Activated T-helper 9 cell treated with anti-CD3 and anti-CD28 coated beads, Interleukin-2, amount 50 U/mL, for 16 hours (primary cell): ENCODE measurements around the gene ADAMTS14.
"Not testable (repeated sequence)": the region's sequence is repeated elsewhere in the genome, so short reads cannot be mapped to it uniquely, and the experiment has no call there.

Experiments
- DNase-seq: peaks from one replicate; pipeline ENCODE4 v3.0.0-alpha.2; 2020; ENCODE audit warnings: low read depth

Gene ADAMTS14, protein sequence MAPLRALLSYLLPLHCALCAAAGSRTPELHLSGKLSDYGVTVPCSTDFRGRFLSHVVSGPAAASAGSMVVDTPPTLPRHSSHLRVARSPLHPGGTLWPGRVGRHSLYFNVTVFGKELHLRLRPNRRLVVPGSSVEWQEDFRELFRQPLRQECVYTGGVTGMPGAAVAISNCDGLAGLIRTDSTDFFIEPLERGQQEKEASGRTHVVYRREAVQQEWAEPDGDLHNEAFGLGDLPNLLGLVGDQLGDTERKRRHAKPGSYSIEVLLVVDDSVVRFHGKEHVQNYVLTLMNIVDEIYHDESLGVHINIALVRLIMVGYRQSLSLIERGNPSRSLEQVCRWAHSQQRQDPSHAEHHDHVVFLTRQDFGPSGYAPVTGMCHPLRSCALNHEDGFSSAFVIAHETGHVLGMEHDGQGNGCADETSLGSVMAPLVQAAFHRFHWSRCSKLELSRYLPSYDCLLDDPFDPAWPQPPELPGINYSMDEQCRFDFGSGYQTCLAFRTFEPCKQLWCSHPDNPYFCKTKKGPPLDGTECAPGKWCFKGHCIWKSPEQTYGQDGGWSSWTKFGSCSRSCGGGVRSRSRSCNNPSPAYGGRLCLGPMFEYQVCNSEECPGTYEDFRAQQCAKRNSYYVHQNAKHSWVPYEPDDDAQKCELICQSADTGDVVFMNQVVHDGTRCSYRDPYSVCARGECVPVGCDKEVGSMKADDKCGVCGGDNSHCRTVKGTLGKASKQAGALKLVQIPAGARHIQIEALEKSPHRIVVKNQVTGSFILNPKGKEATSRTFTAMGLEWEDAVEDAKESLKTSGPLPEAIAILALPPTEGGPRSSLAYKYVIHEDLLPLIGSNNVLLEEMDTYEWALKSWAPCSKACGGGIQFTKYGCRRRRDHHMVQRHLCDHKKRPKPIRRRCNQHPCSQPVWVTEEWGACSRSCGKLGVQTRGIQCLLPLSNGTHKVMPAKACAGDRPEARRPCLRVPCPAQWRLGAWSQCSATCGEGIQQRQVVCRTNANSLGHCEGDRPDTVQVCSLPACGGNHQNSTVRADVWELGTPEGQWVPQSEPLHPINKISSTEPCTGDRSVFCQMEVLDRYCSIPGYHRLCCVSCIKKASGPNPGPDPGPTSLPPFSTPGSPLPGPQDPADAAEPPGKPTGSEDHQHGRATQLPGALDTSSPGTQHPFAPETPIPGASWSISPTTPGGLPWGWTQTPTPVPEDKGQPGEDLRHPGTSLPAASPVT

DNA sequence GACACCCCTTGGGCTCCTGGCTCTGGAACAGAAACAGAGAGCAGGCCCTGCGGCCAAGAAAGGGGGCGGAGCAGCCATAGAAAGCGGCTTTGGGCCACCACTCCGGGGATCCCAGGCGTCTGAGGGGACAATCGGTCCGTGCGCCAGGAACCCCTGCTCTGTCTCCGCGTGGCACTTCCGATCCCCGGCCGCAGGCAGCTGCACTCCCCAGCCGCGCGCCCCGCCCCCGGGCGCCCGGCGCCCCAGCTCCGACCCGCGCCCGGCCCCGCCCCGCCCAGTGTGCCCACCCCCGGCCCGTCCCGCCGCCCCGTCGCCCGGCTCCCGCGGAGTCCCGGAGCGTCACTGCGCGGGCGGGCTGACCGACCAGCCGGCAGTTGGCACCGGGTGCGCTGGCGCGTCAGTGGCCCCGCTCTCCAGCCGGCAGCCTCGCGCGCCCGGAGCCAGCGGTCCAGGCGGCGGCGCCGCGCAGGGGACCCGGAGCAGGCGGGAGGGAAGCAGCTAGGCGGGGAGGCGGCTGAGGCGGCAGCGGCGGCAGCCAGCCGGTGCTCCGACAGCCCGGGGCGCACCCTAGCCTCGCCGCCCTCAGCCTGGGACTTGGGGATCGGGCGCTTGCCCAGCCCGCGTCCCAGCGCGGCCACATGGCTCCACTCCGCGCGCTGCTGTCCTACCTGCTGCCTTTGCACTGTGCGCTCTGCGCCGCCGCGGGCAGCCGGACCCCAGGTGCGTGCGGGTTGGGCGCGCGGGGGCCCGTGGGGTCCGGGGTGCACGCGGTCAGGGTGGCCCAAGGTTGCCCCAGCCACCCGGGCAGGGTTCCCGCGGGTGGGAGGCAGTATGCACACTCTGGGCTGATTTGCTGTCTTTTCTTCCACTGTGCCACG, at the start of gene ADAMTS14:
TSS of gene ADAMTS14 (plus strand) at position 342 of the 878 bp plus-strand sequence. CDS start at position 639, 297 bp downstream.
- no peak for DNase-seq

DNA sequence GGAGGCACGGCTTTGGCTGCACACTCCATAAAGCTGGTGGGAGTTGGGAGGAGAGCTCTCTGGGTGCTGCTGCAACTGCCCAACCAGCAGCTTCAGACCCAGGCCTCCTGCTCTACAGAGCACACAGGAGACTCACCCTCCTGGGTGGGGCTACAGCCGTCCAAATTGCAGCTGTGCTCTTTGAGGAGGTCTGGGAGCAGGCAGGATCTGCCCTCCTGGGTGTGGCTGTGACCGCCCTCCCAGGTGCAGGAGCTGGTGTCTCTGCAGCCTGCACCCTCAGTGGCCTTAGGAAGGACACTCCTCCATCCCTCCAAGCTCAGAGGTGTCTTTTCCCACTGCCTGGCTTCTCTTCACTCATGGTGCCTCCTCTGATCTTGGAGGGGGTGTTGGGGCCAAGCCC, 49.8 kb upstream of the ADAMTS14 start:
- DNase-seq: no peak

DNA sequence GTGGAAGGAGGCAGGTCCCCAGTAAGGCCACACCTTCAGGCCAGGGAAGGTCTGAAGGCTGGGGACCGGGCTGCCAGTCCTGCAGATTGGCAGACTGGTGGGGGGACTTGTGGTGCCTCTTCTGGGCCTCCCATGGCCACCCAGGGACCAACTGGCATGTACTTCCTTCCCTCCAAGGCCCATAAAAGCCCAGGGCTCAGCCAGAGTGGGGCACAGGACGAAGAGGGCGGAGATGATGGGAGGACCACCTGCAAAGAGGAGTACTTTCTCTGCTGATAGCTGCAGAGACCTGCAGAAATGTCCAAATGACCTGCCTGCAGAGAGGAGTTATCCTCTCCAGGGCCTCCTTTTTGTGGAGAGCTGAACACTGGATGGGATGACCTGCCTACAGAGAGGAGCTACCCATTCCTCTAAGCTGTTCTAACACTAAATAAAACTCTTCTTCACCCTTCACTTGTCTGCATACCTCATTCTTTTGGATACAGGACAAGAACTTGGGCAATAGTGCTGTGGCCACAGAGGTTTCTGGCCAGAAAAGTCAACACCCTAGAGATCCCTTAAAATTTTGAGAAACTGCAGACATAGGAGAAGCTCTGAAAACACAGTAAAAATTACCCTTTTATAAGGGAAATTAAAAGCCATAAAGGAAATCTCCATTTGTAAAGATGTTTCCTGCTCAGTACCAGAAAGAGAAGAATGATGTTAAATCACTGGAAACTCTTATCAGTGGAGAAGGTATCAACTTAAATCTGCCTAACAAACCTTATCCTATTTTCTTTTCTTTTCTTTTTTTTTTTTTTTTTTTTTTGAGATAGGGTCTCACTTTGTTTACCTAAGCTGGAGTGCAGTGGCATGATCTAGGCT, 49.1 kb upstream of the ADAMTS14 start:
- no peak for DNase-seq

DNA sequence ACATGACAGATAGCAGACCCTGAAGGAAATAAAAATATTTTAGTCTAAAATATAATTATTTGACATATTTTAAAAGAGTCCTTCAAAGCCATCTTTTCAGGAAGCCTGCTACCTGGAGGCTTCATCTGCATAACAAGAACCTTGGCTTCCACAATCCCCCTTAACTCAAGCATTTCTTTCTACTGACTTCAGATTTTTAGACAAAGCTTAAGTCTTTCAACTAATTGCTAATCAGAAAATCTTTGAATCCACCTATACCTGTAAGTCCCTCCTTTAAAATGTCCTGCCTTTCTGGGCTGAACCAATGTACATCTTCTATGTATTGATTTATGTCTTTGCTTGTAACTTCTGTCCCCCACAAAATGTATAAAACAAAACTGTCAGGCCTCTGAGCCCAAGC, 46.2 kb upstream of the ADAMTS14 start:
- no peak for DNase-seq

DNA sequence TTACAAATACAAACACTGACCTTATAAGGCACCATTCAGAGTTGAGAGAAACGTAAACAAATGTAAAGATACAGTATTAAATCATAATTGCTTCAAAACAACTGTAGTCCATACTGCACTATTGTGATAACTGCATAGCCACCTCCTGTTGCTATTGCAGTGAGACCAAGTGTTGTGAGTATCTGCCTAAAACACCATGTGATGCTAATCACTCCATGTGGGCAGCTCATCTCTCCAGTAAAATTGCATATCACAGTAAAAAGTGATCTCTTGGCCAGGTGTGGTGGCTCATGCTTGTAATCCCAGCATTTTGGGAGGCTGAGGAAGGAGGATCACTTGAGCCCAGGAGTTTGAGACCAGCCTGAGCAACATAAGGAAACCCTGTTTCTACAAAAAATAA, 43.0 kb upstream of the ADAMTS14 start:
- DNase-seq: no peak

DNA sequence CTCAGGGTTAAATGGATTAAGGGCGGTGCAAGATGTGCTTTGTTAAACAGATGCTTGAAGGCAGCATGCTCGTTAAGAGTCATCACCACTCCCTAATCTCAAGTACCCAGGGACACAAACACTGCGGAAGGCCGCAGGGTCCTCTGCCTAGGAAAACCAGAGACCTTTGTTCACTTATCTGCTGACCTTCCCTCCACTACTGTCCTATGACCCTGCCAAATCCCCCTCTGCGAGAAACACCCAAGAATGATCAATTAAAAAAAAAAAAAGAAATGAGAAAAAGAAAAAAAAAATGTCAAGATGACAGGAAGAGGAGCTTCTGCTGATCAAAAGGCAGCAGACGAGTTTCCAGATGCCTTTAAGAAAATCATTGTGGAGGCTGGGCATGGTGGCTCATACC, 40.6 kb upstream of the ADAMTS14 start:
- not testable (repeated sequence) for DNase-seq

DNA sequence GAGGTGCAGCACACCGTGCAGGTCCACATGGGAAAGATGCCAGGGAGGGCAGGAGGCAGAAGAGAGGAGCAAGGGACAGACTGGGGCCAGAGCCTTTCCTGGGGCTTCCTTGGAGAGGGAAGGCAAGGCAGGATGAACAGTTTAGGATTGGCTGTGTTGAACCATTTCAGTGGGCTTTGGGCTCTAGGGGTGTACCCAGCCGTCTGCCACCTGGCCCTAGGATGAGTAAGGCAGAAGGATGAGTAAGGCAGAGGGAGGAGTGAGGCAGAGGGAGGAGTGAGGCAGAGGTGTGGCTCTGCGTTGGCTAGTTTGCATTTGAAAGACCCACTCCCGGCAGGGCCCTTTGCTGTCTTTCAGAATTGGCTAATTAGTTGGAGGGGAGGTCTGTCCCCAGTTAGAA, 38.3 kb upstream of the ADAMTS14 start:
- no peak for DNase-seq

DNA sequence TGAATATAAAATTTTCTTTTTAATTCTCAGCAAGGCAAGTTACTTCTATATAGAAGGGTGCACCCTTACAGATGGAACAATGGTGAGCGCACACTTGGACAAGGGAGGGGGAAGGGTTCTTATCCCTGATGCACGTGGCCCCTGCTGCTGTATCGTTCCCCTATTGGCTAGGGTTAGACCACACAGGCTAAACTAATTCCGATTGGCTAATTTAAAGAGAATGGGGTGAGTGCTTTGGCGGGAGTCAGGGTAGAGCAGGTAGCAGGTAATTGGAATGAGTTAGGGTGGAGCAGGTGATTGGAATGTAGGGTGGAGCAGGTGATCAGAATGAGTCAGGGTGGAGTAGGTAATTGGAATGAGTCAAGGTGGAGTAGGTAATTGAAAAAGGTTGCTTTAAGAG, 37.8 kb upstream of the ADAMTS14 start:
- DNase-seq: not testable (repeated sequence)

DNA sequence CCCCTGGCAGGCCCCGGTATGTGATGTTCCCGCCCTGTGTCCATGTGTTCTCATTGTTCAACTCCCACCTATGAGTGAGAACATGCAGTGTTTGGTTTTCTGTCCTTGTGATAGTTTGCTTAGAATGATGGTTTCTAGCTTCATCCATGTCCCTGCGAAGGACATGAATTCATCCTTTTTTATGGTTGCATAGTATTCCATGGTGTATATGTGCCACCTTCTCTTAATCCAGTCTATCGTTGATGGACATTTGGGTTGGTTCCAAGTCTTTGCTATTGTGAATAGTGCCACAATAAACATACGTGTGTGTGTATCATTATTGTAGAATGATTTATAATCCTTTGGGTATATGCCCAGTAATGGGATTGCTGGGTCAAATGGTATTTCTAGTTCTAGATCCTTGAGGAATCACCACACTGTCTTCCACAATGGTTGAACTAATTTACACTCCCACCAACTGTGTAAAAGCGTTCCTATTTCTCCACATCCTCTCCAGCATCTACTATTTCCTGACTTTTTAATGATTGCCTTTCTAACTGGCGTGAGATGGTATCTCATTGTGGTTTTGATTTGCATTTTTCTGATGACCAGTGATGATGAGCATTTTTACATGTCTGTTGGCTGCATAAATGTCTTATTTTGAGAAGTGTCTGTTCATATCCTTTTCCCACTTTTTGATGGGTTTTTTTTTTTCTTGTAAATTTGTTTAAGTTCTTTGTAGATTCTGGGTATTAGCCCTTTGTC, 32.5 kb upstream of the ADAMTS14 start:
- DNase-seq: not testable (repeated sequence)

DNA sequence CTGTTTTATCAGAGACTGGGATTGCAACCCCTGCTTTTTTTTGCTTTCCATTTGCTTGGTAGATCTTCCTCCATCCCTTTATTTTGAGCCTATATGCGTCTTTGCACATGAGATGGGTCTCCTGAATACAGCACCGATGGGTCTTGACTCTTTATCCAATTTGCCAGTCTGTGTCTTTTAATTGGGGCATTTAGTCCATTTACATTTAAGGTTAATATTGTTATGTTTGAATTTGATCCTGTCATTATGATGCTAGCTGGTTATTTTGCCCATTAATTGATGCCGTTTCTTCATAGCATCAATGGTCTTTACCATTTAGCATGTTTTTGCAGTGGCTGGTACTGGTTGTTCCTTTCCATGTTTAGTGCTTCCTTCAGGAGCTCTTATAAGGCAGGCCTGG, 29.0 kb upstream of the ADAMTS14 start:
- DNase-seq: not testable (repeated sequence)

DNA sequence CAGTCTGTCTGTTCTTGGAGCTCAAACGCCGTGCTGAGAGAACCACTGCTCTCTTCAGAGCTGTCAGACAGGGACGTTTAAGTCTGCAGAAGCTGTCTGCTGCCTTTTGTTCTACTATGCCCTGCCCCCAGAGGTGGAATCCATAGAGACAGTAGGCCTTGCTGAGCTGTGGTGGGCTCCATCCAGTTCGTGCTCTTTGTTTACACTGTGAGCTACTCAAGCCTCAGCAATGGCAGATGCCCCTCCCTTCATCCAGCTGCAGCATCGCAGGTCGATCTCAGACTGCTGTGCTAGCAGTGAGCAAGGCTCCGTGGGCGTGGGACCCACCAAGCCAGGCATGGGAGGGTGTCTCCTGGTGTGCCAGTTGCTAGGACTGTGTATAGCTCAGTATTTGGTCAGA, 27.3 kb upstream of the ADAMTS14 start:
- DNase-seq: not testable (repeated sequence)

DNA sequence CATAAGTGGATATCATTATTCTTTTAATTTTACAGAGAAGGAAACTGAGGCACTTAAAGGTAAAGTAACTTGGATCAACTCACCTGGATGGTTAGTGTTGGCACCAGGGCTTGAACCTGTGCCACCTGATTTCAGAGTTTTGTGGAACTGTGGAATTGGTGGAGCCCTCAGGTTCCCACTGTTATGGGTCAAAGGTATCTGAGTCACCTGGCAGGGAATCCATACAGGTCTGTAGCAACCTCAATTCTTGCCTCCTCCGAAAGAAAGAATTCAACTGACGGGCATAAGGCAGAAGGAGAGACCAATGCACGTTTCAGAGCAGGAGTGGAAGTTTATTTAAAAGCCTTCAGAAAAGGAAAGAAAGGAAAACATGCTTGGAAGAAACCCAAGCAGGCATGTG, 25.2 kb upstream of the ADAMTS14 start:
- no peak for DNase-seq

DNA sequence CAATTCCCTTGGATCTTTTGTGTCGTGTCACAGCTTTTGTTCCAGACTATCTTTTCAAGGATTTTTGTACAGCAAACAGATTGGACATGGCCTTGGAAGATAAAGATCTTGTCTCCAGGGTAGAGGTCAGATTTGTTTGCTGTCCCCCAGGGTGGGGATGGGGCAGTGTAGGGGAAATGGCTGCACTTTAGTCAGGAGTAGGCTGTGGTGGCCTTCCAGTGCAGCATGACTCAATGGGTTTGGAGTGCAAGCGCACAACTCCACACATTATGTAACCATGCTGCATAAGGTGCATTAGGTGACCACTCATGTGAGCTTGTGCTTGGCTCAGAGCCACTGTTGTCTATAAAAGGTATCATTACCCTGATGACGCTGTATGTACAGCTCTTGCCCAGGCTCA, 23.9 kb upstream of the ADAMTS14 start:
- no peak for DNase-seq

DNA sequence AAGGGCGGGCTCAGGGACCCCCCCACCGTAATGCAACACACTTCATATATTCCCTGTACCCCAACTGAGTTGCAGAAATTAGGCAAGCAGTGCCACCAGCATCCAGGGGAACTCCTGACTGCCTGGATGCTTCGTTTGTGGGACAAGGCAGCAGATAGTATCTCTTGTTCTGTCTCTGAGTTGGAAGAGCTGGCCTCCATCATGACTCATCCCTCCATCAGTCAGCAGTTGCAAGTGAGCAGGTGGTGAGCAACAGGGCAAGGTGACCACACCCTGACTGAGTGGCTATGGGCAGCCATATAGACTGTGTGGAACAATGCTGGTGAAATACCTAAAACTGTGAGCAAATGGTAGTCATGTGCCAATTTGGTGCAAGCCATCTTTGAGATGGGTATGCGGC, 22.8 kb upstream of the ADAMTS14 start:
- no peak for DNase-seq

DNA sequence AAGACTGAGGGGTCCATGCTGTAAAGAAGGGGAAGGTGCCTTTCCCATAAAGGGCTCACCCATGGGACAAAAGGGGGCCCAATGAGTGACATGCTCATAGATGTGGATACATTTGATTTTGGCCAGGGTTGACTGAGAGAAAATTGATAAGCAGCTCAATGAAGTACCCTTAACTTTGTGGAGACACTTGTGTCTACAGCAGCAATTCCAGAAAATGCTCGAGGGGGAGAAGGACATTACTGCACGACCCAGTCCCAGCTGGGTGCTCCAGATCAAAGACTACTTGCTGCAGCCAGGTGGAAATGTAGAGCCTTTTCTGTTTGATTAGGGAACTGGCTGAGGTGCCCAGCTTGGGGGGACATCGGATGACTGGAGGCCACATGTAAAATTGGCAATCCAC, 22.2 kb upstream of the ADAMTS14 start:
- no peak for DNase-seq

DNA sequence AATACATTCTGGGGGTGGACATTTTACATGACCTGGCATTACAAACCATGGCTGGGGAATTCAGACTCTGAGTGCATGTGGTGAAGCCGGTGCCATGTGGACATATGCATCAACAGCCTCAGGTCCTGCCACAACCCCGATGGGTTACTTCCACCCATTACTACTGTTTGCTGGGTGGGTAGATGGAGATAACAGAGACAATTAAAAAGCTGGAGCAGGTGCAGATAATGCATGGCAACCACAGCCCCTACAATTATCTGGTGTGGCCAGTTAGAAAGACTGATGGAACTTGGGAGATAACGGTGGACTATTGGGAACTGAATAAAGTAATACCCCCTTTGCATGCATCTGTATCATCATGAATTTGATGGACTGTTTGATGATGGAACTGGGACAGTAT, 21.6 kb upstream of the ADAMTS14 start:
- DNase-seq: no peak

DNA sequence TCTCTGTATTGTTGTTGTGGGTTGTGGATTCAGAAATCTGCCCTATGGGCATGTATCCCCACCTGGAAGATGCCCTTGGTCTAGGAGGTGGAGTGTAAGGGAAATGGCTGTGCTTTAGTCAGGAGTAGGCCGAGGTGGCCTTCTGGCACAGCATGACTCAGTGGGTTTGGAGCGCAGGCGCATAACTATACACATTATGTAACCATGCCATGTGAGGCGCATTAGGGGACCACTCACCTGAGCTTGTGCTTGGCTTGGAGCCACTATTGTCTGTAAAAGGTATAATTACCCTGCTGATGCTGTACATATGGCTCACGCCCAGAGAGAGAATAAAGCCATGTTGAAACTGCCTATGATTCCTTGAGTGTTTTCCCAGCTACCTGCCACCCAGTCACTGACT, 20.6 kb upstream of the ADAMTS14 start:
- DNase-seq: no peak

DNA sequence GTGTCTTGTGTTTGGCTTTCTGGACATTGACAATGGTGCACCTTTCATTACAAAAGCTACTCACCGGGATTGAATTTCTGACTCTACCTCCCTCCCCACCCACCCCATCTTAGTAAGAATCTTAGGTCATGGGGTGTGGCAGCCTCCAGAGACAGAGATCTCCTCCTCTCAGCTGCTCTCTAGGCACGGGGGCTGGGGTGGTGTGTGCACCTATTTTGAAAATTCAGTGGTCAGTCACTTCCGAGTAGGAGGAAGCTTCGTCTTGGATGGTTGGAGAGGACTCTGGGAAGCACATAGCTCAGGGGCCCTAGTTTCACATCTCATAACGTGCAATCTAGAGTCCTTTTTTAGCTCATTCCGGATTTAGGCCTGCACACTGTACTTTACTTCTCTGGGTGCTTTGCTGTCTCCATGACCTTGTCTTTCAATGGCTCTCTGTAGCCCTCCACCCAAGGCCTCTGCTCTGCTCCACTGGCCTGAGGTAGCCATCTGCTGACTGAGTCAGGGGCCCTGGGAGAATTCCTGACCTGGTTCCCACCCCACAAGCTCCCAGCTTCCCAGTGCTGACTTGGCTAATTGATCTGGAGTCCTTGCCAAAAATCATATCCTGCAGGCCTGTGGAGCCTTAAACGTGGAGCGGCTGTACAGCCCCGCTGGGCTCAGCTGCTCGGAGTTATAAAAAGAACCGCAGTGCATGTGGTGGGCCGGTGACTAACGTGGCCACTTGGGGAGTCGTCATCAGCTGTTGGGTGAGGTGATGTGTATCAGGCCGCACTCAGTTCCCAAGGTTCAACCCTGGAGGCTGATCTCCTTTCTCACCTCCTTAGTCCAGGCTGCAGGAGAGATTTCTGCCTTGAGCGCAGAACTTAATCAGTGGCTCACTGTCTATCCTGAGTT, 19.3 kb upstream of the ADAMTS14 start:
- DNase-seq: no peak

DNA sequence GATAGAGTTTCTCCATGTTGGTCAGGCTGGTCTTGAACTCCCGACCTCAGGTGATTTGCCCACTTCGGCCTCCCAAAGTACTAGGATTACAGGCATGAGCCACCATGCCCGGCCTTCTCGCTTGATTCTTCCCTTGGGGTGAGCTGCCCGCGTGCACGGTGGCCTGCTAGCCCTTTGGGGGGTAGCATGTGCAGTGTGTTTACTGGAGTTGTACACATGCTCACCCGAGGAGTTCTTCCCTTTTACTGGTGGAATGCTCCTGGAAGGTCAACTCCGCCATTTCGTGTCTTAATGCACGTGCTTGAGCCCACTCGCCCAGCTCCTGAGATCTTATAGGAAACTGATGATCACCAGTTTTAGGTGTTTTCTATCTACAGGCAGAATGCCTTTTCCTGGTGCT, 17.0 kb upstream of the ADAMTS14 start:
- DNase-seq: no peak
